GDM1 (cell line): Measurements from ENCODE around the gene GP1BB.
"Not testable (repeated sequence)": the region's sequence is repeated elsewhere in the genome, so short reads cannot be mapped to it uniquely, and the experiment has no call there.

Source experiments
- DNase-seq: peaks from one replicate; lab custom pipeline; 2025; lab: John Stamatoyannopoulos, UW

Gene GP1BB

DNA sequence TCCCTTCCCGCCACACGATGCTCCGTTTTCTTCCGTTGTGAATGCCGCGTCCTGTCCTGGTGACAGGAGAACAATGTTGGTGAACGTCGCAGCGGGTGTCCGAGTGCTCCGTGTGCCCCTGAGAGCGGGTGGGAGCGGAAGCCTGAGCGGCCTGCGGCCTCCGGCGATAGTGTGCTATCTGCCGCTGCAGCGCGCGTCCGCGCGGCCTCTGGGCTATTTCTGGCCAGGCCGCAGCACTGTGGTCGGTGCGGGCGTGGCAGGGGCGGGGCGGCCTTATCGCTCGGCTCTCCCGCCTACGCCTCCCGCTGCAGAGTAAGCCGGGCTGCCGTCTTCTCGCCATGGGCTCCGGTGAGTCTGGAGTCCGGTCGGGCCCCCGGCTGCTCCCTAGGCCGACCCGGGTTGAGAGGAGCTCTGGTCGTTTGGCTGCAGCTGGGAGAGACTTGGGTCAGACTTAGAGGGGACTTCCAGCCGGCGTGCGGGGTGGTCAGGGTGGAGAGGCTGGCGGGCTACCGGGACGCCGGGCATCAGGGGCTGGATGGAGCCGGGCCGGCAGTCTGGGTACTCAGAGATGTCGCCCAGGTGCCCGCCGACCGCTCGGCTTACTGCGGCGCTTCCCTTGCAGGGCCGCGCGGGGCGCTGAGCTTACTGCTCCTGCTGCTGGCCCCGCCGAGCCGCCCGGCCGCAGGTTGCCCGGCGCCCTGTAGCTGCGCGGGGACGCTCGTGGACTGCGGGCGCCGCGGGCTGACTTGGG is at the start of gene GP1BB:
Gene GP1BB (plus strand): TSS at position 308 of the 751 bp plus-strand sequence. CDS start 31 bp downstream, at position 339.
- no peak for DNase-seq

DNA sequence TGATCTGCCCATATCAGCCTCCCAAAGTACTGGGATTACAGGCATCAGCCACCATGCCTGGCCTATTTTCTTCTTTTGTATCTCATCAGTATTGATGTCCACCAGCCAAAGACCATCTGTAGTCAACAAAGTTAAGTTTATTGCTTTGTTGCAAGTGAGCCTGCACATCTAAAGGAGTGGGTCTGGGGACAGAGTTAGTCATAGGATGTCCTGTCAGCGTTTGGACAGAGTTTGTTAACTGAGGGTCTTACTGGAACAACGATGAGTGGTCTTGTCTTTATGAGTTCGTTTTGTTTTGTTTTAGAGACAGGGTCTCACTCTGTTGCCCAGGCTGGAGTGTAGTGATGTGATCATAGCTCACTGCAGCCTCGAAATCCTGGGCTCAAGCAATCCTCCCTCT is 49.7 kb upstream of the GP1BB start:
- DNase-seq, result no peak

DNA sequence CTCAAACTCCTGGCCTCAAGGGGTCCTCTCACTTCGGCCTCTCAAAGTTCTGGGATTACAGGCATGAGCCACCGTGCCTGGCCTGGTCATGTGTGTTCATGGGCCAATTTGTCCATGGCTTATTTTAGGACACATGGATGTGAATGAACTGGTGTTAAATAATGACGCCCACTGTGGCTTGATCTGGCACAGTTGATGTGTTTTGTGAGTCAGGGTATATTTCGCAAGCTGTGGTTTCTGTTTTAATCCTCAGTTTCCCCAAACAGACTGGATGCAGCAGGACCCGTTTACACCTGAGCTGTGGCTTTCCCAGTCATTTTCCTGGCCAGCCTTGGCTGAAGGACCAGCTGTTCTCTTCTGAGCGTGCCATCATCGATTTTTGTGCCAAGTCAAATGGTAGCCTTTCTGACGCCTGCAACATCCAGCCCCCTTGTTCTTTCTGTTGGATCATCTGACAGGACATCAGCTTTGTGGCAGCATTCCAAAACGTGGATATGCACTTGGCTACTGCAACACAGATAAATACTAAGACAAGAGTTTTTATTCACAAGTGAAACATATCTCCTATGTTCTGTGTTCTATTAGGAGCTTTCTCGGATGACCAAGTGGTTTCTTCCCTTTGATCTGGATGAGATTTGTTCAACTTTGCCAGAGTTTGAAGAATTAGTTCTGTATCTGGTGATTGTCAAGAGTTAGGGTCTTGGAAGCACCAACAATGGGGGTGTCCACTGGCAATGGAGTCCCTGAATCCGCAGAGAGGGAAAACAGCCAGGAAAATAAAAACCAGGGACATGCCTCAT is 49.0 kb upstream of the GP1BB start:
- DNase-seq, result no peak

DNA sequence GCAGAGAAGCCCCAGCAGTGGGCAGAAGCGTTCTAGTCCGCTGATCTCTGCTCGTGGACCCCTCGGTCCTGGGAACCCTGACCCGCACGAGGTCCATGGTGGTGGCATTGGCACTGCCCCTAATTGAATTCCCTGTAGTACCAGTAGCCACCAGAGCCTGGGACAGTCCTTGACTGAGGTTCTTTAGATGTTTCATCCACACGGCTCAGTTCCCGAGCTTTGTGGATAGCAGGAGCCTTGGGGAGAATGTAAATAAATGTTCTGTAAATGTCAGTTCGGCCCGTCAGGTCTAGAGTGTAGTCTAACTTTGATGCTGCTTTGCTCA is 48.4 kb upstream of the GP1BB start:
- DNase-seq, result no peak

DNA sequence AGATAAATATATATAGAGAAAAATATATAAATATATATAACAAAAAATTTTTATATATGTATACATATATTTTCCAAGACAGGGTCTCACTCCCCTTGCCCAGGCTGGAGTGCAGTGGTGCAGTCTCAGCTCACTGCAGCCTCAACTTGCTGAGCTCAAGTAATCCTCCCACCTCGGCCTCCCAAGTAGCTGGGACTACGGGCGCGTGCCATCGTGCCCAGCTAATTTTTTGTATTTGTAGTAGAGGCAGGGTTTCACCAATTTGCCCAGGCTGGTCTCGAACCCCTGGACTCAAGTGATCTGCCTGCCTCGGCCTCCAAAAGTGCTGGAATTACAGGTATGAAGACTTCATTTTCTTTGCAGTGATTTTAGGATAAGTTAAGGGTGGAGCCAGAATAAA is 47.9 kb upstream of the GP1BB start:
- DNase-seq, result no peak

DNA sequence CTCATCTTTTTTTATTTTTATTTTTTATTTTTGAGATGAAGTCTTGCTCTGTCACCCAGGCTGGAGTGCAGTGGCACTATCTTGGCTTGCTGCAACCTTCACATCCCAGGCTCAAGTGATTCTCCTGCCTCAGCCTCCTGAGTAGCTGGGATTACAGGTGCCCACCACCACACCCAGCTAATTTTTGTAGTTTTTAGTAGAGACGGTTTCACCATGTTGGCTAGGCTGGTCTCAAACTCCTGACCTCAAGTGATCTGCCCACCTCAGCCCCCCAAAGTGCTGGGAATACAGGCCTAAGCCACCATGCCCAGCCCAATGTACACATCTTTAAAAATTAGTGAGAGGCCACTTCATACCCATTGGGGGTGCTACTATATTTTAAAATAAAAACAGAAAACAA is 46.9 kb upstream of the GP1BB start:
- DNase-seq, result not testable (repeated sequence)

DNA sequence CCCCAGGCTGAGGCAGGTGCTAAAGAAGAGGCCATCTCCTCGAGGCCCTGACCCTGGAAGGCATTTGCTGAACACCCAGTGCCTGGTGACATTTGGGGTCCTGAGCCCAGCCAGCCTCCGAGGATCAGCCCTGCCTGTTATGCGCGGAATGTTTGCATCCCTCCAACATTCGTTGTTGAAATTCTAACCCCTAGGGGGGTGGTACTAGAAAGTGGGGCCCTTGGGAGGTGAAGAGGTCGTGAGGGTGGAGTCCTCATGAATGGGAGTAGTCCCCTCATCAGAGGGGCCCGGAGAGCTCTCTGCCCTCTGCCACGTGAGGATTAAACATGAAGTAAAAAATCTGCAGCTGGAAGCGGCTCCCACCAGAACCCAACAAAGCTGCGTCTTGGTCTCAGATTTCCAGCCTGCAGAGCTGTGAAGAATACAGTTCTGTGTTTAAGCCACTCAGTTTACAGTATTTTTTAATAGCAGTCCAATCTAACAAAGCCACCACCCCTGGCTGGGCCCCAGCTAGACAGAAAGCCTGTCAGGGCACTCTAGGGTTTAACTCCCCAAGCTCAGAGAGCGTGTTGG is 44.3 kb upstream of the GP1BB start:
- no peak for DNase-seq

DNA sequence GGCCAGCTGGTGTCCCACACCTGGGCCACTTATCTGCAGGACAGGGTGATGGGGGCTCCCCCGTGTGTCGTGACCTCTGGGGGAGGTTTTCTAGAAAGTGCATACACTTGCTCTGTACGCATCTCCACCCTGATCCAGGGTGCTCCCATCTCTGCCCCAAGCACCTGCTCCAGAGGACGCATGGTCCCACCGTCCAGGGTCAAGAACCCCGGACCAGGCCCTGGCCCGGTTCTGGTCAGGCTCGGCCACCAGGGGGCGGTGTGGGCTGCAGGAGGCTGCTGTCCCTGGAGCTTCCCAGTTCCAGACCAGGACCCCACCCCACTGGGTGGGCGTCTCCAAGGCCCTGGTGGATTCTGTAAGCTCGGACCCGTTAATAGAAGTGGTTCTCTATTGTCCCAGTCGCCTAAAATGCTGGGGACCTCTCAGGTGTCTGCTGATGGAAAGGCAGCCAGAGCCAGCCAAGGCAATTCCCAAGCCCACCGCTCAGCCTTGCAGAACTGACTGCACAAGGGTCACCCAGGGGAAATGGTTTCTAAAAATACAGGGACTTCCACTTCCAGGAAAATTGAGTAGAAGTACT is 43.7 kb upstream of the GP1BB start:
- DNase-seq, result no peak

DNA sequence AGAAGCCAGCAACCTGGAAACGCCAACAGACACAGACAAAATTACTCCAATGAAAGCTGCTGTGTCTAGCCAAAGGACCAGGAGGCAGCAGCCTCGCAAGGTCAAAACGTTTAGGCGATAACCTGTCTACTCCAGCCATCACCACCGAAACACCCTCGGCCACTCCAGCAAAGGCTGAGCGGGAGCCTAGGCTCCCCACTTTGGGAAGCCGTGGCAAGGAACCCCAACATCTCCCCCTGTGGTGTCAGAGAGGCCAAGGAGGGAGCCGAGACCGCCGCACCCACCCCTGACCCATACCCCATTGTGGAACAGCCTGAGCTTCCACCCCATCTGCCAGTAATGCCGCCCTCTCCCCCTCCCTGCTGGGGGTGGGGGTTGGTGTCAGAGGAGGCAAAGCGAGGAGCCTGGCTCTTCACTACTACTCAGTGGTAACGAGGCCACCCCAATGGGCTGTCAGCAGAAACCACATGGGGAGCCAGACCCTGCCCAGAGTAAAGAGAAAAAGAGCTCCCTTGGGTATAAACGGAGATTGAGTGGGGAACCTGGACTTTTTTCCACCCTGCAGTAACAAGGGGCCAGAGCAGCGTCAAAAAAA is 43.0 kb upstream of the GP1BB start:
- no peak for DNase-seq

DNA sequence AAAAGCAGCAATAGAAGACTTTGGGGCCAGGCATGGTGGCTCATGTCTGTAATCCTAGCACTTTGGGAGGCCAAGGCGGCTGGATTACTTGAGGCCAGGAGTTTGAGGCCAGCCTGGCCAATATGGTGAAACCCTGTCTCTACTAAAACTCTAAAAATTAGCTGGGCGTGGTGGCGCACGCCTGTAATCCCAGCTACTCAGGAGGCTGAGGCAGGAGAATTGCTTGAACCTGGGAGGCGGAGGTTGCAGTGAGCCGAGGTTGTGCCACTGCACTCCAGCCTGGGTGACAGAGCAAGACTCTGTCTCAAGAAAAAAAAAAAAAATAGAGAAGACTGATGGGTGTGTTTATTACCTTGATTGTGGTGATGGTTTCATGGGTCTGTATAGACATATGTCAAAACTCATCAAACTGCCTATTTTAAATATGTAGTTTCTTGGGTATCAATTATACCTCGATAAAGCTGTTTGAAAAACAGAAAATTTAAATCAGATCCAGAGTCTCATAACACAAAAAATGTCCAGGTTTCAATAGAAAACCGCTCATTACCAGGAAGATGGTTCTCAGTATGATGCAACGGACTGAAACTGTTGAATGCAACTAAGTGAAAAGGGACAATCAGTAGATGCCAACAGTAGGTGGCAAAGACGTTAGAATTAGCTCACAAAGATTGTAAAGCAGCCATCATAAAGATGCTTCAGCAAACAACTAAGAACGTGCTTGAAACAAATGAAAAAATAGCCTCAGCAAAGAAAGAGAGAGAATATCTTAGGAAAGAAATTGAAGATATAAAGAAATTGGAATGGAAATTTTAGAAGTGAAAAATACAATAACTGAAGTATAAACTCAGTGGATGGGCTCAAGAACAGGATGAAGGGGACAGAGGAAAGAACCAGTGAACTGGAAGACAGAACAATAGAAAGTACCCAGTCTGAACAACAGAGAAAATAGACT is 42.2 kb upstream of the GP1BB start:
- DNase-seq, result no peak

DNA sequence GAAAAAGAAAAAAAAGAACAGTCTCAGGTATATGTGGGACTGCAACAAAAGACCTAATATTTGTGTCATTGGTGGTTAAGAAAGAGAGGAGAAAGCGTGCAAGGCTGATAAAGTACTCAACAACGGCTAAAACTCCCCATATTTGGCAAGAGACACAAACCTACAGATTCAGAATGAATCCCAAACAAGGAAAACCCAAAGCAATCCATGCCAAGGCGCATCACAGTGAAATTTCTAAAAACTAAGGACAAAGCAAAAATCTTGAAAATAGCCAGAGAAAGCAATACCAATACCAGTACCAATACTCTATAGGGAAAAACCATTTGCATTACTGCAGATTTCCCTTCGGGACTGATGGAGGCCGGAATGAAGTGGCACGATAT is 41.5 kb upstream of the GP1BB start:
- no peak for DNase-seq

DNA sequence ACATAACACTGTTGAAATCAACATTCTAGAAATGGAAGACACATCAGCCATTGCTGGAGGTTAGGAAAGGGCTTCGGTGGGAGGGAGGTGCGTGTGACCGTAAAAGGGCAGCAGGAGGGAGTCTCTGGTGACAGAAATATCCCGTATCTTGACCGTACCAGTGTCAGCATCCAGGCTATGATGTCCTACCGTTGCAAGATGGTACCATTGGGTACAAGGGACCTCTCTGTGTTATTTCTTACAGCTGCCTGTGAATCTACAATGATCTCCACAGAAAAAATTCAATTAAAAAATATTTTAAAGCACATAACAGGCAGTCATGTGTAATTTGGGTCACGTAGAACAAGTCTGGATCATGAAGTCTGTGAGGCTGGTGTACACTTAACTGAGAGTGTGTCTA is 36.4 kb upstream of the GP1BB start:
- DNase-seq, result no peak

DNA sequence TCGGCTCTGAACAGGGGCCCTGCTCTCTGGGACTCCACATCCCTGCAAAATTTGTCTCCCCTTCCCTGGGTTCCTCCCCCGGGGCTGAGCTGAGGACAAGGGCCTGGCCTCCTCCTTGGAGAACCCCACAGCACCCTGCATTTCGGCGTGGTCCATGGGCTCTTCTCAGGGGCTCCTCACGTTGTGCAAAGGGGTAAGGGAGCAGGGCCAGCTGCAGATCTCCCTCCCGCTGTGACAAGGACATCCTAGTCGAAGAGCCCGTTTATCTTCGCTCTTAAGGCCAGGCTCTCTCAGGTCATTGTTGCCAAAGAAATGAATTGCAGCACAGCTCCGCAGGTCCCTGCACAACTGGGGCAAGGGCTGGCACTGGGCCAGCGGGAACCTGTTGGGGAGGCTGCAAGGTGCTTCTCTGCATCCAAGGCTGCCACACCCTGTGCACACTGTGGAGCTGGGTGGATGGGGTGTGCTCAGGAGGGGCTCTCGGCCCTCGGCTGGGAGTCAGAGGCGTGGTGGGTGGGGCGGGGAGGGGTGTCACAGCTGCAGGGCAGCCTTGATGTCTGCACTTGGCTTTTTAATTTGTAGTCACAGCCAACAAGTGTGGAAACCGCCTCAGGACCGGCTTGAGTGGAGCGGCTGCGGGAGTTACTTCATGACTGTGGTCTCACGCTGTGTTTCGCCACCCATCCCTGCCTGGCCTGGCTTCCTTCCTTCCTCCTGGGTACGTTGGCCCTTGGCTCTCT is 35.6 kb upstream of the GP1BB start:
- DNase-seq, result no peak

DNA sequence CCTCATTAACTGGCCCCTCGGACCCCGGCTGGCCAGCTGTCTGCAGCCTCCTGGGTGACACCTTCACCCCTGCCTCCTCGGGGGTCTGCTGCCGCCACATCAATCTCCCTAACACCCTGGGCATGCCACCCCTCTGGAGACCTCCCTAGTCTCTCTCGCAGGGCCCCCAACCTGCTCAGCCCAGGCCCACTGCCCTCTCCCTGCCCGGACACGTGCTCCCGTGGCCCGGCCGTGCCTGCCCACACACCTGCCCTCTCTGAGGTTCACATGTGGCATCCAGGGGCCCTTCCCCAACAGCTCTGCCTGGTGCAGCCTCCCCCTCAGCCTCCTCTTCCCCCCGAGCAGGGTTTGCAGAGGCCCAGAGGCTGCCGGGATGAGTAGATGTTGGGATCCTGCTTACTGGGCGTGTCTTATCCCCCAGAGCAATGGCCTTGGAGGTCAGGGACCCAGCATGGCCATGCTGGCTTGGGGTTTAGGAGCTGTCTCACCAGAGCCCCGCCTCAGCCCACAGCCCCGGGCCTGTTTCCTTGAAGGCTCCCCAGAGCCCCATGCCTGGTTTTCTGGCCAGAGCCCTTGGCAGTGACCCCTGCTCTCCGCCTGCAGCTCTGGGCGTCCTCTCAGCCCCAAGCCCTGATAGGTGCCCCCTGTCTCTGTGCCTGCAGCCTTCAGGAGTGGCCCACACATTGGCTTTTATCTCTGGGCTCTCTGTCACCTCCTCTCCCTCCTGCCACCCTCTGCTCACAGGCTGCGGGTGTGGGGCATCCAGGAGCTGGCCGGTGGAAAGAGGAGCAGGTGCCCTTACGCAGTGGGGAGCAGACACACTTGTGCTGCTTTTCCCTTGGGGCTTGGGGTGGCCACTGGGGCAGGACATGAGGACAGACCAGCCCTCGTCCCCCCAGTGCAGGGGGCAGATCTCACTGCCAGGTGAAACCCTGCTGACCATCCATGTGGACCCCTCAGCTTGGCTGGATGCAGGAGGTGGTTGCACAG is 34.7 kb upstream of the GP1BB start:
- DNase-seq, result no peak

DNA sequence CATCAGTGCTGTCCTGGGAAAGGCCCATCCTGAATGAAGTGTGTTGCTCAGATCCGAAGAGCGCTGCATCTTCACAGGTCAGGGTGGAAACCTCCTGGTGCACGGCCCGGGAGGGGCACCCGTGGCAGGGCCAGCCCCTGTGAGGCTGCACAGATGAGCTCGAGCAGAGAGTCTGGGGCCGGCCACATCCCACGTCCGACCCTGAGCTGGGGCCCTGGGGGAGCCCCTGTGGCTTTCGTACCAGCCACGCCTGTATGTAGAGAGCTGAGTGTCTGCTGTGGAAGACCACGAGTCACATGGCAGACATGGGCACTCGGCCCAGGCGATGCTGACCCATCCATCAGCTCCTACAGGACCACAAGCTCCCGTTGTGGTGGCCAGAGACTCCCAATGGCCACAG is 33.9 kb upstream of the GP1BB start:
- DNase-seq, result no peak

DNA sequence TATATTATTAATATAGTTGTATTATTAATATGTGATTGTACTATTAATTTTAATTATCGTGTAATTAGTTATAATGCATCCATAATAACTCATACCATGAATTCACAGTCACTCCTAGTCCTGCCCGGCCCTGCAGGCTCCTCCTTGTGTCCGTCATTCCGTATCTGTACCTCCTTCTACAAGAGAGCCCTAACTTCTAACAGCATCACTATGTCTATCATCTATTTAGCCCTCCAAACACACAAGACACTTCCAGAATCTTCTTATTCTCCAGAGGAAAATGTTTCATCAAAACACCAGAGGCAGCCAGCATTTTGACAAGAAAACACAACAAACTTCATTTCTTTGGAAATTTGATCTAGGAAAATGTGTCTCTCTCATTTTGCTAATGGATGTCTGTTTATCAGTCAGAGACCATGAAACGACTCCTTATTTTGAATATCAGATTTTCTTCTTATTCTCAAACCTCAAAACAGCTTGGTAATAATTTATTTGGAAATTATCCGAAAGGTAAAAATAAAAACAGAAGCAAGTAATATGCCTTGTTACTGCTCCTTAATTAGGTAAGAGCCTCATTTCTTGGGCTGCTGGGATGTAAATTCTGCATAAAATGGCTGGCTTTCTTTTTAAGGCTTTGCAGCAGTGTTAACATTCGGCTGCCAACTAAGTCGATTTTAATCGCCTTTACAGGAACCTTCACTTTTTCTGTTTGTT is 32.2 kb upstream of the GP1BB start:
- no peak for DNase-seq

DNA sequence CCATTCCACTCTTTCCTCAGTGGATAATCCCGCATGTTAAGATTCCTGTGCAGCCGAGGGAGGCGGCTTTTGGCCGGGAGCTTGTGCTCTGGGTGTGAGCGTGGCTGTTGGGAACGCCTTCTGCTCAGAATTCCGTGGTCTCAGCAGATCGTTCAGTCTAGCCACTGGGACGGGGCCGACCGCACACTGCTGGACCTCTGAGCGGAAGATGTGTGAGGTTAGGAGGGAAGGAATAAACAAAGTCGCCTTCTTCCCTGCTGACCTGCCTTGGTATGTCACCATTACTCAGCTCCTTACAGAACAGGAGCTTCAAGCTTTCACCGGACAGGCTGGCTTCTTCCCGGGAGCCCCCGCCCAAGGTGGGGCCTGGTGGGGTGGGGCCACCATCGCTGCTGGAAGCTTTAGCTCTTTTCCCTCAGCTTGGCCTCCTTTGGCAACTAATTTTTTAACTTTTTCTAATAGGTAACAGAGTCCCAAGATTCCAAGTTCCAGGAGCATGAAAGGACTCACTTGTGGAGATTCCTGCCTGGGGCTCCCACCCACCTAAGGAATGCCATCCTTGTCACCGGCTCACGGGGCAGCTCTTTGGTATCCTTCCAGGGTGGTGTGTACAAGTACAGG is 31.5 kb upstream of the GP1BB start:
- DNase-seq, result no peak

DNA sequence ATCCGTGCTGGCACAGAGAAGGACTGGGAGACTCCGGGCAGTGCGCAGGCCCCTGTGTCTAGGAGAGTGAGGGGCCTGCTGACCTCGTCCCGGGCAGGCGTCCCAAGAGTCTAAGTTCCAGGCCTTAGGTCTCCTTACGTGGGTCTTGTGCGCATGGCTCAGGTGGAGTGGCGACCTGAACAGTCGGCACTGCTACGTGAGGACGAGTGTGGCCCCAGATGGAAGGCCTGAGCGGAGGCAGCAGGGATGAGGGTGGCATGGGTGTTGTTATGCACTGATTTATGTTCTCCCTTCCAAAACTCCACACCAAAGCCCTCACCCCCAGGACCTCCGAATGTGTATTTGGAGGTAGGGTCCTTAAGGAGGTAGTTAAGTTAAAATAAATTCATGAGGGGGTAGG is 29.8 kb upstream of the GP1BB start:
- no peak for DNase-seq
